OCI-LY7 (cell line): Measurements from ENCODE around the gene SNAP91.

Experiments used
- EZH2phosphoT487 ChIP-seq: fragments of 200-600 bp; sonication (generic); IDR thresholded peaks from 2 replicates; pipeline ENCODE4 v1.6.1; 2018; ENCODE audit warnings: low read depth, borderline replicate concordance, mild to moderate bottlenecking, mixed run types, antibody characterized with exemption, low read length, moderate library complexity, mixed read lengths
- TF ChIP-seq, protein P1 (sequence below): fragments of 200-600 bp; sonication (generic); conservative IDR thresholded peaks from 2 replicates; pipeline ENCODE4 v1.5.1; 2014; ENCODE audit warnings: mild to moderate bottlenecking, antibody characterized with exemption, low read length, moderate library complexity, mixed read lengths

DNA sequence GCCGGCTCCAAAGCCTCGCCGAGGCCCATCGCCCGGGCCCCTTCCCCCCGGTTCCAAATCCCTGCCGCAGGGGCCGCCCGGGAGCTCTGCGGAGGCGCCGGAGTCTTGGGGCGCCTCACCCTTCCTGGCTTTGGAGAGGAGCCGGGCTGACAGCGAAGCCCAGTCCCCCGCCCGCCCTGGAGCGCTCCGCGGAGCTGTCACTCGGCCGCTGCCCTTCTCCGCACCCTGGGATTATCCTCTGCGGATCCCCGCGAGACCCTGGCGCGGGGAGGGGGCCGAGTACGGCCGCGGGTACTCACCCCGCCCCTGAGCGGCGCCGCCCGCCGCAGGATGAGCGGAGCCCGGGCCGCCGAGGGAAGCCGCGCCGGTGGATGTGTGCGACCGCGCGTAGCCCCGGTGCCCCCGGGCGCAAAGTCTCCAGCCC, 343 bp downstream of the SNAP91 start:
- TF ChIP-seq, protein P1, sequence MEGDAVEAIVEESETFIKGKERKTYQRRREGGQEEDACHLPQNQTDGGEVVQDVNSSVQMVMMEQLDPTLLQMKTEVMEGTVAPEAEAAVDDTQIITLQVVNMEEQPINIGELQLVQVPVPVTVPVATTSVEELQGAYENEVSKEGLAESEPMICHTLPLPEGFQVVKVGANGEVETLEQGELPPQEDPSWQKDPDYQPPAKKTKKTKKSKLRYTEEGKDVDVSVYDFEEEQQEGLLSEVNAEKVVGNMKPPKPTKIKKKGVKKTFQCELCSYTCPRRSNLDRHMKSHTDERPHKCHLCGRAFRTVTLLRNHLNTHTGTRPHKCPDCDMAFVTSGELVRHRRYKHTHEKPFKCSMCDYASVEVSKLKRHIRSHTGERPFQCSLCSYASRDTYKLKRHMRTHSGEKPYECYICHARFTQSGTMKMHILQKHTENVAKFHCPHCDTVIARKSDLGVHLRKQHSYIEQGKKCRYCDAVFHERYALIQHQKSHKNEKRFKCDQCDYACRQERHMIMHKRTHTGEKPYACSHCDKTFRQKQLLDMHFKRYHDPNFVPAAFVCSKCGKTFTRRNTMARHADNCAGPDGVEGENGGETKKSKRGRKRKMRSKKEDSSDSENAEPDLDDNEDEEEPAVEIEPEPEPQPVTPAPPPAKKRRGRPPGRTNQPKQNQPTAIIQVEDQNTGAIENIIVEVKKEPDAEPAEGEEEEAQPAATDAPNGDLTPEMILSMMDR: no peak
- TF ChIP-seq EZH2phosphoT487: no peak
